ENCODE measurements around the gene FBRSL1. TPM values are rescaled to one million over a fixed set of nuclear protein-coding genes. Genes with fewer than 3 reads are reported as not detected.
"Not testable (repeated sequence)": the region's sequence is repeated elsewhere in the genome, so short reads cannot be mapped to it uniquely, and the experiment has no call there.

The FBRSL1 gene
- total and polyA plus RNA-seq, 2 donors (not counting 3 experiments of a cell fraction or from before 2014, with no cell fraction given) = 19.3 to 79.8 TPM

DNA sequence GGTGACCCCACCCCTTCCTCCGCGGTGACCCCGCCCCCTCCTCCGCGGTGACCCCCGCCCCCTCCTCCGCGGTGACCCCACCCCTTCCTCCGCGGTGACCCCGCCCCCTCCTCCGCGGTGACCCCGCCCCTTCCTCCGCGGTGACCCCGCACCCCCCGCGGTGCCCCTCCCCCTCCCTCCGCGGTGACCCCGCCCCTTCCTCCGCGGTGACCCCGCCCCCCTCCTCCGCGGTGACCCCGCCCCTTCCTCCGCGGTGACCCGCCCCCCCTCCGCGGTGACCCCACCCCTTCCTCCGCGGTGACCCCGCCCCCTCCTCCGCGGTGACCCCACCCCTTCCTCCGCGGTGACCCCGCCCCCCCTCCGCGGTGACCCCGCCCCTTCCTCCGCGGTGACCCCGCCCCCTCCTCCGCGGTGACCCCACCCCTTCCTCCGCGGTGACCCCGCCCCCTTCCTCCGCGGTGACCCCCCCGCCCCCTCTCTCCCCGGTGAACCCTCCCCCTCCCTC lies 15.1 kb upstream of the FBRSL1 start:
- H3K27ac ChIP-seq (ENCODE audit: insufficient read depth, low read depth, low read length); BruUV-seq (replicated peaks): not testable (repeated sequence)
- CTCF ChIA-PET = interaction anchor here (1.3 kb wide), 1 partner anchor 86 kb away, joined by 3 read pairs; no protein-coding TSS in a partner anchor

DNA sequence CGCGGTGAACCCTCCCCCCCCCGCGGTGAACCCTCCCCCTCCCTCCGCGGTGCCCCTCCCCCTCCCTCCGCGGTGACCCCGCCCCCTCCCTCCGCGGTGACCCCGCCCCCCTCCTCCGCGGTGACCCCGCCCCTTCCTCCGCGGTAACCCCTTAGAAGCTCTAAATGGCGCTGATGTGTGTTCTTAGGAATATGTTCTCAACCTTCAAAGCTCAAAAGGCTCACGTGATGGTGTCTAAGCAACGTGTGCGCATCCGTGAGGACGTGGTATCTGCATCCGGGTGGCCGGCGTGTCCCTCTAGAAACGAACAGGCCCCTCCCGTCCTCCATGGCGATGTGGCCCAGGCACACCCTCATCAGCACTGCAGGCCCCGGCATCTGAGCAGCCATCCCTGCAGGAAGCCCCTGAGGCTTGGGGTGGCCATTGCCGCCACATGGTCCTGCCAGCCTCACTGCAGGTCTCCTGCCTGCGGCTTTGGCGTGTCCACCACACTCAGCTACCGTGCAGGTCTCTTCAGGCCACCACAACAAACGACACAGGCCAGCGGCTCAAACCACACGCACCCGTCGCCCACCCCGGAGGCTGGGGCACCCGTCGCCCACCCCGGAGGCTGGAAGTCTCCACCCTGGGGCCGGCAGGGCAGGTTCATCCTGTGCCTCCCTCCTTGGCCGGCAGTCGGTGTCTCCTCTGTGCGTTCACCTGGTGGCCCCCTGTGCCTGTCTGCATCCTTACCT lies 14.5 kb upstream of the FBRSL1 start:
- intact Hi-C loops (cut with micrococcal nuclease) (no loop called here), dilution Hi-C loops (cut with MboI; ENCODE audit: extremely low pct_ligation_motif_present, low sequenced_read_pairs) (no loop called here)
- H3K9me3 ChIP-seq (replicated peaks; ENCODE audit: control insufficient read depth, insufficient read depth, low read length) = no peaks in the 10 kb centered on the region
- H3K9ac ChIP-seq (replicated peaks; ENCODE audit: extremely low read depth, insufficient read depth, low read length) = no peak overlapping the region
- no peak overlapping the region for H3K4me2 ChIP-seq (ENCODE audit: insufficient read depth, low read length)
- H3K79me2 ChIP-seq (ENCODE audit: control insufficient read depth, insufficient read depth, low read length) = no peaks in the 10 kb centered on the region
- no peak for TF ChIP-seq GATA2 (IDR thresholded peaks at IDR 0.05; ENCODE audit: insufficient read depth, insufficient read length, low read depth, low read length)
- no peak for DNase-seq (ENCODE audit: low read depth, low spot score)
- ChIA-PET POLR2A (no interaction called here), CTCF (interaction anchor here (1.3 kb wide), 2 partner anchors 60 to 85 kb away, joined by 3 to 5 read pairs; no protein-coding TSS in a partner anchor)
- H4K20me1 ChIP-seq (replicated peaks; ENCODE audit: control insufficient read depth, extremely low read depth, insufficient read depth, low read length) = no peaks in the 10 kb centered on the region
- no peaks in the 10 kb centered on the region for H3K9me1 ChIP-seq (replicated peaks; ENCODE audit: control insufficient read depth, extremely low read depth, insufficient read depth, low read length)
- H3K27ac ChIP-seq (ENCODE audit: insufficient read depth, low read depth, low read length) = no peak overlapping the region
- no peaks in the 10 kb centered on the region for H3K36me3 ChIP-seq (ENCODE audit: control insufficient read depth in 2 of 2, extremely low read depth in 1 of 2, insufficient read depth in 2 of 2, low read length in 2 of 2)
- no peak overlapping the region for H2AFZ ChIP-seq (ENCODE audit: low read depth, low read length)
- FAIRE-seq = no peak
- H3K27me3 ChIP-seq (ENCODE audit: control insufficient read depth in 2 of 2, insufficient read depth in 2 of 2, low read length in 2 of 2) = no peaks in the 10 kb centered on the region
- H3K4me1 ChIP-seq (ENCODE audit: control insufficient read depth, extremely low read depth, insufficient read depth, low read length) = no peaks in the 10 kb centered on the region
- H3K4me3 ChIP-seq (replicated peaks in 1 of 3; ENCODE audit: insufficient read depth in 1 of 3, low read depth in 1 of 3, low read length in 3 of 3) = no peak overlapping the region
- BruUV-seq (replicated peaks) = no TSS peak

More for the DNA sequence above, 15.1 kb upstream of the FBRSL1 start:
- H3K36me3 ChIP-seq (ENCODE audit: control insufficient read depth in 2 of 2, extremely low read depth in 1 of 2, insufficient read depth in 2 of 2, low read length in 2 of 2); H3K4me3 ChIP-seq (replicated peaks in 1 of 3; ENCODE audit: insufficient read depth in 1 of 3, low read depth in 1 of 3, low read length in 3 of 3); H2AFZ ChIP-seq (ENCODE audit: low read depth, low read length); H3K4me2 ChIP-seq (ENCODE audit: insufficient read depth, low read length); H3K4me1 ChIP-seq (ENCODE audit: control insufficient read depth, extremely low read depth, insufficient read depth, low read length); POLR2A ChIA-PET; H3K27me3 ChIP-seq (ENCODE audit: control insufficient read depth in 2 of 2, insufficient read depth in 2 of 2, low read length in 2 of 2); H3K9me1 ChIP-seq (replicated peaks; ENCODE audit: control insufficient read depth, extremely low read depth, insufficient read depth, low read length); DNase-seq (ENCODE audit: low read depth, low spot score); H3K79me2 ChIP-seq (ENCODE audit: control insufficient read depth, insufficient read depth, low read length); intact Hi-C loops (cut with micrococcal nuclease); FAIRE-seq; dilution Hi-C loops (cut with MboI; ENCODE audit: extremely low pct_ligation_motif_present, low sequenced_read_pairs); H3K9me3 ChIP-seq (replicated peaks; ENCODE audit: control insufficient read depth, insufficient read depth, low read length); H4K20me1 ChIP-seq (replicated peaks; ENCODE audit: control insufficient read depth, extremely low read depth, insufficient read depth, low read length); H3K9ac ChIP-seq (replicated peaks; ENCODE audit: extremely low read depth, insufficient read depth, low read length): not testable (repeated sequence)
